ENCODE results near the gene ERF. TPM values are rescaled to one million over a fixed set of nuclear protein-coding genes. Genes with fewer than 3 reads are reported as not detected.

Gene ERF
- total RNA-seq, 1 experiment from 2014 or later: 17.0 TPM

- Histone ChIP-seq H3K27me3 (ENCODE audit: low read length) (no peaks in the 10 kb centered on the region), H4K20me1 (ENCODE audit: low read length) (no peaks in the 10 kb centered on the region), H3K4me2 (ENCODE audit: low read length) (no peak overlapping the region), H3K79me2 (ENCODE audit: low read length) (no peaks in the 10 kb centered on the region), H3K4me1 (ENCODE audit: insufficient read depth, low read length) (no peaks in the 10 kb centered on the region), H3K27ac (ENCODE audit: low read length) (no peak overlapping the region), H3K36me3 (ENCODE audit: low read depth, low read length) (no peaks in the 10 kb centered on the region), H3F3A (ENCODE audit: low read length, unreplicated experiment) (no peaks in the 10 kb centered on the region), H3K4me3 (ENCODE audit: low read length) (no peak overlapping the region), H3K9ac (ENCODE audit: low read length) (no peak overlapping the region), H2AFZ (ENCODE audit: low read length) (no peak overlapping the region), H3K9me3 (ENCODE audit: low read length) (no peaks in the 10 kb centered on the region), H3K9me2 (replicated peaks; ENCODE audit: low read length) (no peaks in the 10 kb centered on the region)
- ChIA-PET CTCF (no interaction called here), POLR2A (ENCODE audit: unreplicated experiment) (no interaction called here)
- intact Hi-C loops (cut with micrococcal nuclease): no loop called here
- no peak for TF ChIP-seq EZH2 (IDR thresholded peaks at IDR 0.05; ENCODE audit: low read length, unreplicated experiment)
- TF ChIP-seq EZH2phosphoT487 (IDR thresholded peaks at IDR 0.05; ENCODE audit: borderline replicate concordance, low read length): no peak
- no peak for TF ChIP-seq CTCF (conservative IDR thresholded peaks at IDR 0.05; ENCODE audit: low read depth, low read length)
- no TSS peak for BruUV-seq (replicated peaks)
- ATAC-seq (no peak), DNase-seq (no peak)
Measured at GRCh38 chr19:42281827-42282762, 27.2 kb upstream of the ERF start.

- H3K4me3 ChIP-seq (ENCODE audit: low read length): no peak overlapping the region
- no peaks in the 10 kb centered on the region for H3K36me3 ChIP-seq (ENCODE audit: low read depth, low read length)
- no peaks in the 10 kb centered on the region for H3K27me3 ChIP-seq (ENCODE audit: low read length)
- H3F3A ChIP-seq (ENCODE audit: low read length, unreplicated experiment): no peaks in the 10 kb centered on the region
- TF ChIP-seq EZH2phosphoT487 (IDR thresholded peaks at IDR 0.05; ENCODE audit: borderline replicate concordance, low read length) (no peak), CTCF (conservative IDR thresholded peaks at IDR 0.05; ENCODE audit: low read depth, low read length) (no peak), EZH2 (IDR thresholded peaks at IDR 0.05; ENCODE audit: low read length, unreplicated experiment) (no peak)
- no peak overlapping the region for H3K4me2 ChIP-seq (ENCODE audit: low read length)
- CTCF ChIA-PET: no interaction called here
- POLR2A ChIA-PET (ENCODE audit: unreplicated experiment): no interaction called here
- no peak overlapping the region for H2AFZ ChIP-seq (ENCODE audit: low read length)
- no peaks in the 10 kb centered on the region for H3K9me2 ChIP-seq (replicated peaks; ENCODE audit: low read length)
- no peak overlapping the region for H3K27ac ChIP-seq (ENCODE audit: low read length)
- ATAC-seq (no peak), DNase-seq (no peak)
- H3K4me1 ChIP-seq (ENCODE audit: insufficient read depth, low read length): no peaks in the 10 kb centered on the region
- no TSS peak for BruUV-seq (replicated peaks)
- H3K79me2 ChIP-seq (ENCODE audit: low read length): no peaks in the 10 kb centered on the region
- H3K9me3 ChIP-seq (ENCODE audit: low read length): no peaks in the 10 kb centered on the region
- H3K9ac ChIP-seq (ENCODE audit: low read length): no peak overlapping the region
- H4K20me1 ChIP-seq (ENCODE audit: low read length): no peaks in the 10 kb centered on the region
- intact Hi-C loops (cut with micrococcal nuclease): no loop called here
Measured at GRCh38 chr19:42281146-42281826, 26.4 kb upstream of the ERF start.

- Histone ChIP-seq H3K27me3 (ENCODE audit: low read length) (no peaks in the 10 kb centered on the region), H4K20me1 (ENCODE audit: low read length) (no peaks in the 10 kb centered on the region), H3K4me2 (ENCODE audit: low read length) (no peak overlapping the region), H3K9ac (ENCODE audit: low read length) (no peak overlapping the region), H3K4me1 (ENCODE audit: insufficient read depth, low read length) (no peaks in the 10 kb centered on the region), H3F3A (ENCODE audit: low read length, unreplicated experiment) (no peaks in the 10 kb centered on the region), H3K79me2 (ENCODE audit: low read length) (no peaks in the 10 kb centered on the region), H3K27ac (ENCODE audit: low read length) (no peak overlapping the region), H3K4me3 (ENCODE audit: low read length) (no peak overlapping the region), H3K9me3 (ENCODE audit: low read length) (no peaks in the 10 kb centered on the region), H3K36me3 (ENCODE audit: low read depth, low read length) (no peaks in the 10 kb centered on the region), H2AFZ (ENCODE audit: low read length) (no peak overlapping the region), H3K9me2 (replicated peaks; ENCODE audit: low read length) (no peaks in the 10 kb centered on the region)
- no TSS peak for BruUV-seq (replicated peaks)
- no peak for TF ChIP-seq EZH2phosphoT487 (IDR thresholded peaks at IDR 0.05; ENCODE audit: borderline replicate concordance, low read length)
- TF ChIP-seq EZH2 (IDR thresholded peaks at IDR 0.05; ENCODE audit: low read length, unreplicated experiment): no peak
- TF ChIP-seq CTCF (conservative IDR thresholded peaks at IDR 0.05; ENCODE audit: low read depth, low read length): no peak
- ATAC-seq (no peak), DNase-seq (no peak)
- intact Hi-C loops (cut with micrococcal nuclease): no loop called here
- ChIA-PET CTCF (no interaction called here), POLR2A (ENCODE audit: unreplicated experiment) (no interaction called here)
Measured at GRCh38 chr19:42280815-42281145, 25.9 kb upstream of the ERF start.

All from PC-3 (cell line).